K562 (cell line): Measurements from ENCODE around the gene SPATS2.

Experiments
- ESRRA ChIP-seq: fragments of 450-650 bp; IDR thresholded peaks from 2 replicates; pipeline ENCODE4 v1.6.1; 2014; ENCODE audit warnings: low read depth, mild to moderate bottlenecking, moderate library complexity, borderline replicate concordance
- ESRRB ChIP-seq: fragments of 250-450 bp; sonication (Bioruptor Pico); IDR thresholded peaks from 2 replicates; pipeline ENCODE4 v1.5.0; 2020; ENCODE audit warnings: mild to moderate bottlenecking, moderate library complexity, borderline replicate concordance
- HDAC6 ChIP-seq: IDR thresholded peaks from 2 replicates; pipeline ENCODE4 v1.6.1; 2012; ENCODE audit warnings: low read depth, mild to moderate bottlenecking, control low read depth, inconsistent platforms, low read length, moderate library complexity
- MAFK ChIP-seq: IDR thresholded peaks from 2 replicates; pipeline ENCODE4 v1.6.1; 2011; ENCODE audit warnings: low read length, improper control_type of control experiment
- NFYB ChIP-seq: IDR thresholded peaks from 2 replicates; pipeline ENCODE4 v1.6.1; 2011; ENCODE audit warnings: mild to moderate bottlenecking, moderate library complexity; ENCODE audit not compliant: insufficient read length; ENCODE audit errors: extremely low read depth
- POLR2AphosphoS5 ChIP-seq: IDR thresholded peaks from 2 replicates; pipeline ENCODE4 v1.6.1; 2011; ENCODE audit warnings: mild to moderate bottlenecking, low read depth, low read length, moderate library complexity; ENCODE audit not compliant: control insufficient read depth, insufficient read depth
- SAFB2 ChIP-seq: fragments of 200-400 bp; formaldehyde crosslinking; IDR thresholded peaks from 2 replicates; pipeline ENCODE4 v1.6.1; 2018; ENCODE audit warnings: borderline replicate concordance, low read length, low read depth, moderate library complexity; ENCODE audit not compliant: severe bottlenecking
- TCF7 ChIP-seq: sonication (generic); IDR thresholded peaks from 2 replicates; pipeline ENCODE4 v1.6.1; 2016; ENCODE audit warnings: antibody characterized with exemption, borderline replicate concordance
- TF ChIP-seq, protein P1 (sequence below): sonication (generic); formaldehyde crosslinking; IDR thresholded peaks from 2 replicates; pipeline ENCODE4 v1.8.1; 2022; ENCODE audit warnings: missing genetic modification reagents
- TF ChIP-seq, protein P2 (sequence below): sonication (generic); formaldehyde crosslinking; IDR thresholded peaks from 2 replicates; pipeline ENCODE4 v1.8.0; 2022; ENCODE audit warnings: mild to moderate bottlenecking, missing genetic modification reagents

DNA sequence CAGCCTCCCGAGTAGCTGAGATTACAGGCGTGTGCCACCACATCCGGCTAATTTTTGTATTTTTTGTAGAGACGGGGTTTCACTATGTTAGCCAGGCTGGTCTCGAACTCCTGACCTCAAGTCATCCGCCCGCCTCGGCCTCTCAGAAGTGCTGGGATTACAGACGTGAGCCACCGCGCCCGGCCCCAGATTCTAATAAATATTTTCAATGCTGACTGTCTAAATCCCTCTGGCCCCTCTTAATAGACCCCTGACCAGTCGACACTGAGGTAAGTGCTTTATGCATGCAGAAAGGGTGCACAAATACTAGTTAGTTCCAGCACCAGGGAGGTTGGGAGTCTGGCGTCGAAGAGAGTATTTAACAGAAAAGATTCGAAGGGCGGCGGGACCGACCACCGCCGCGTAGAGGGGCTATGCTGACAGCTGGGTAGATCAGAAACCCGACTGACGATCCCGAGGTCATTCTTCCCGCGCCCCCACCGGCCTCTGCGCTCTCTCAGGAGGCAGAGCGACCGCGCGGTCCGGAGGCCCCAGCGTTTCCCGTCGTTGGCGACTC is 1.1 kb upstream of the SPATS2 start:
- no peak for TF ChIP-seq ESRRA
- no peak for TF ChIP-seq MAFK
- TF ChIP-seq, protein P1, sequence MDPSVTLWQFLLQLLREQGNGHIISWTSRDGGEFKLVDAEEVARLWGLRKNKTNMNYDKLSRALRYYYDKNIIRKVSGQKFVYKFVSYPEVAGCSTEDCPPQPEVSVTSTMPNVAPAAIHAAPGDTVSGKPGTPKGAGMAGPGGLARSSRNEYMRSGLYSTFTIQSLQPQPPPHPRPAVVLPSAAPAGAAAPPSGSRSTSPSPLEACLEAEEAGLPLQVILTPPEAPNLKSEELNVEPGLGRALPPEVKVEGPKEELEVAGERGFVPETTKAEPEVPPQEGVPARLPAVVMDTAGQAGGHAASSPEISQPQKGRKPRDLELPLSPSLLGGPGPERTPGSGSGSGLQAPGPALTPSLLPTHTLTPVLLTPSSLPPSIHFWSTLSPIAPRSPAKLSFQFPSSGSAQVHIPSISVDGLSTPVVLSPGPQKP (CRISPR knock-in tag), result no peak
- no peak for TF ChIP-seq SAFB2
- no peak for TF ChIP-seq ESRRB (CRISPR knock-in tag)
- TF ChIP-seq TCF7, result no peak
- TF ChIP-seq NFYB, result no peak
- no peak for TF ChIP-seq HDAC6
- TF ChIP-seq, protein P2, sequence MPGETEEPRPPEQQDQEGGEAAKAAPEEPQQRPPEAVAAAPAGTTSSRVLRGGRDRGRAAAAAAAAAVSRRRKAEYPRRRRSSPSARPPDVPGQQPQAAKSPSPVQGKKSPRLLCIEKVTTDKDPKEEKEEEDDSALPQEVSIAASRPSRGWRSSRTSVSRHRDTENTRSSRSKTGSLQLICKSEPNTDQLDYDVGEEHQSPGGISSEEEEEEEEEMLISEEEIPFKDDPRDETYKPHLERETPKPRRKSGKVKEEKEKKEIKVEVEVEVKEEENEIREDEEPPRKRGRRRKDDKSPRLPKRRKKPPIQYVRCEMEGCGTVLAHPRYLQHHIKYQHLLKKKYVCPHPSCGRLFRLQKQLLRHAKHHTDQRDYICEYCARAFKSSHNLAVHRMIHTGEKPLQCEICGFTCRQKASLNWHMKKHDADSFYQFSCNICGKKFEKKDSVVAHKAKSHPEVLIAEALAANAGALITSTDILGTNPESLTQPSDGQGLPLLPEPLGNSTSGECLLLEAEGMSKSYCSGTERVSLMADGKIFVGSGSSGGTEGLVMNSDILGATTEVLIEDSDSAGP (CRISPR knock-in tag), result no peak
- TF ChIP-seq POLR2AphosphoS5, result no peak
